GM18520 (cell line): ENCODE data around the gene DHX32.
"Not testable (repeated sequence)": the region's sequence is repeated elsewhere in the genome, so short reads cannot be mapped to it uniquely, and the experiment has no call there.

Source experiments
- ATAC-seq: cut with Tn5 transposase; IDR thresholded peaks from one replicate; pipeline ENCODE4 v1.9.1; 2021; ENCODE audit not compliant: unreplicated experiment

DHX32 gene, protein sequence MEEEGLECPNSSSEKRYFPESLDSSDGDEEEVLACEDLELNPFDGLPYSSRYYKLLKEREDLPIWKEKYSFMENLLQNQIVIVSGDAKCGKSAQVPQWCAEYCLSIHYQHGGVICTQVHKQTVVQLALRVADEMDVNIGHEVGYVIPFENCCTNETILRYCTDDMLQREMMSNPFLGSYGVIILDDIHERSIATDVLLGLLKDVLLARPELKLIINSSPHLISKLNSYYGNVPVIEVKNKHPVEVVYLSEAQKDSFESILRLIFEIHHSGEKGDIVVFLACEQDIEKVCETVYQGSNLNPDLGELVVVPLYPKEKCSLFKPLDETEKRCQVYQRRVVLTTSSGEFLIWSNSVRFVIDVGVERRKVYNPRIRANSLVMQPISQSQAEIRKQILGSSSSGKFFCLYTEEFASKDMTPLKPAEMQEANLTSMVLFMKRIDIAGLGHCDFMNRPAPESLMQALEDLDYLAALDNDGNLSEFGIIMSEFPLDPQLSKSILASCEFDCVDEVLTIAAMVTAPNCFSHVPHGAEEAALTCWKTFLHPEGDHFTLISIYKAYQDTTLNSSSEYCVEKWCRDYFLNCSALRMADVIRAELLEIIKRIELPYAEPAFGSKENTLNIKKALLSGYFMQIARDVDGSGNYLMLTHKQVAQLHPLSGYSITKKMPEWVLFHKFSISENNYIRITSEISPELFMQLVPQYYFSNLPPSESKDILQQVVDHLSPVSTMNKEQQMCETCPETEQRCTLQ

DNA sequence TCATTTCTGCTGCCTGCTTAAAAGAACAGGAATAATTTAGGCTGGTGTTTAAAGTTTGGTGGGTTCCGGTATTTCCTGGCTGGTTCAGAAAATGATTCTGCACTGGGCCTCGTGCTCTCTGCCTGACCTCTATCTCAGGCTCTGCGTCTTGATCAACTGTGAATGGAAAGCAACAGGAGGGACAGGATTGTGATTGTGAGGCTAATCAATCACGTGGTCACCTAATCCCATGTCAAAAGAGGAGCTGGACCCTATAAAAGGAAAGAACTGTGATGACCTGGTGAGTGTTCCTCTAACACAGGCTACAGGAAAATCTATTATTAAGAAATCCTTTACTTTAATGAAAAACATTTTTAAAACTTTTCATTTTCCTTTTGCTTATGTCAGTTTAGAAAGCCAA, at the start of gene DHX32:
DHX32 (minus strand) TSS at position 101 of the 400 bp plus-strand sequence. CDS start 468 bp downstream, outside the sequence.
- no peak for ATAC-seq

DNA sequence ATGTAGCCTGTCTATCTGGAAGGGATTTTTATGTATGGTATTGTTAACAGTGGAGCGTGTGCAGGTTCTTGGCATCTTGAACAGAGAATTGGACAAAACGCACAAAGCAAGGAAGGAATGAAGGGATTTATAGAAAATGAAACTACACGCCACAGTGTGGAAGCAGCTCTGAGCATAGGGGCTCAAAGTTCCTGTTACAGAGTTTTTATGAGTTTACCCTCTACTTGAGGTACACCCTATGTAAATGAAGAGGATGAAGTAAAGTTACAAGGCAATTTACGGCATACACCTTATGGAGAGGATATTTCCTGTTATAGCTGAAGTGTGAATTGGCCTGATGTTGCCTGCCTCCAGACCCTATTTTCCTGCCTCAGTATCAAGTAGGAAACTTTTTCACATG, 48.5 kb upstream of the DHX32 start:
- ATAC-seq, result no peak

DNA sequence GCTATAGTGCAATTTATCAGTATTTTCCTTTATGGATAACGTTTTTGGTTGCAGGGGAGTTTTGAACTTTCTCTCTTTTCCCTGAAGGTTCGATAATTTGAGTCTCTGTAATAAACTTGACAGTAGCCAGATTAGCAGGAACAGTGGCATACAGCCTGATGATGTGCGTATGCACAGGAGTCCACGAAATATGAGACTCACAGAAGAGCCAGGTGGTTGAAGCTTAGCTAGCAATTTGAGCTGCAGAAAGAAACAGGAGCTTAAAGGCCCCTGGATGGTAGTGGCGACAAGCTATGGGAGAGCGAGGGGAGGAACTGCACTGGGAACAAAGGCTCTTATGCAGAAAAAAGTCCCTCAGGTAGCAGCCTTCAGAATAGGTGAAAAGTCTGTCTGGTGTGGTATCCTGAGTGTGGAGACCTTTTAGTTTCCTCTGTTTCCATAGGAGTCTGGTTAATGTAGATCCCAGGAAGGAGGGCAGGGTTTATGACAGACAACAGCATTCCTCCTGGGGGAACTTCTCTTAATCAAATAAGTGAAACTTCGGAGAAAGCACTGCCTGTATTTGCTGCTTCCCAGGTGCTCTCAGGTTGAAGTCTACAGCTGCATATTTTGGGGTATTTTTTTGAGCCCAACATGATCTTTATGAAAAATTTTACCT, 48.0 kb upstream of the DHX32 start:
- ATAC-seq, result no peak

DNA sequence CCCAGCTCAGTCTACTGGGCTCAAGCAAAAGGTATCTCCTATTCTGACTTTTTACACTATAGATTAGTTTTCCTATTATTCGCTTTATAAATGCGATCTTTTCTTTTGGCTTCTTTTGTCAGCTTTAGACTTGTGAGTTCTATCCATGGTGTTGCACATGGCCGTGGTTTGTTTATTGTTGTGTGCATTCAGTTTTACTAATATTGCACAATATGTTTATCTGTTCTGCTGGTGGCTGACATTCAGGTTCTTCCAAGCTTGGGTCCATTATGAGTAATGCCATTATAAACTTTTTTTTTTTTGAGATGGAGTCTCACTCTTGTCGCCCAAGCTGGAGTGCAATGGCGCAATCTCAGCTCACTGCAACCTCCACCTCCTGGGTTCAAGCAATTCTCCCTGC, 46.2 kb upstream of the DHX32 start:
- not testable (repeated sequence) for ATAC-seq

DNA sequence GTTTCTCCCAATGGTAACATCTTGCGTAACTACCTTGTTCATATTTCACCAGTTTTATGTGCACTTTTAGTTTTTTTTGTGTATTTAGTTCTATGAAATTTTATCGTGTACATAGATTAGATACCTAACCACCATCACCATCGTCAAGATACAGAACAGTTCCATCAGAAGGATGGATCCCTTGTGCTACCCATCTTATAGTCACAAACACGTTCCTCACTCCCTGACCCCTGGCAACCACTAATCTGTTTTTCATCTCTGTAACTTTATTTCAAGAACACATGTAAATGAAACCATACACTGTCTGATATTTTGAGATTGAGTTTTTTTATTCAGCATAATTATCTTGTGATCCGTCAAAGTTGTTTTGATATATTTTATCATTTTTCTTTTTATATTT, 45.2 kb upstream of the DHX32 start:
- no peak for ATAC-seq

DNA sequence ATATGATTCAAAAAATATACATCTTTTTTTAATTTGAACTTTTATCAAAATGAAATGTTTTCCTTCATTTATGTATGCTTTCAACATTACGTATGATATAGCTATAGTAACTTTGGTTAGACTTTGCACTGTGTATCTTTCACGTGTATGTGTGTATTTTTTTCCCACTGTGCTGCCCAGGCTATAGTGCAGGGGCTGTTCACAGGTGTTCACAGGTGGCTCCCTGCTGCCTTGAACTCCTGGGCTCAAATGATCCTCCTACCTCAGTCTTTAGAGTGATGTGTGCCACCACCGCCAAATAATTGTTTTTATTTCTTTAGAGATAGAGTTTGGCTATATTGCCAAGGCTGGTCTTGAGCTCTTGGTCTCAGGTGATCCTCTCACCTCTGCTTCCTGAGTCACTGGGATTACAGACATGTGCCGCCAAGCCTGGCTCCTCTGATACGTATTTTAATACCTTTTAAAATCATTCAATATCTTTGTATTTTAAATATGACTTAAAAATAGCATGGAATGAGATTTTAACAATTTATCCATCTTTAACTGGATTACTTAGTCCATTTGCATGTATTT, 44.3 kb upstream of the DHX32 start:
- no peak for ATAC-seq

DNA sequence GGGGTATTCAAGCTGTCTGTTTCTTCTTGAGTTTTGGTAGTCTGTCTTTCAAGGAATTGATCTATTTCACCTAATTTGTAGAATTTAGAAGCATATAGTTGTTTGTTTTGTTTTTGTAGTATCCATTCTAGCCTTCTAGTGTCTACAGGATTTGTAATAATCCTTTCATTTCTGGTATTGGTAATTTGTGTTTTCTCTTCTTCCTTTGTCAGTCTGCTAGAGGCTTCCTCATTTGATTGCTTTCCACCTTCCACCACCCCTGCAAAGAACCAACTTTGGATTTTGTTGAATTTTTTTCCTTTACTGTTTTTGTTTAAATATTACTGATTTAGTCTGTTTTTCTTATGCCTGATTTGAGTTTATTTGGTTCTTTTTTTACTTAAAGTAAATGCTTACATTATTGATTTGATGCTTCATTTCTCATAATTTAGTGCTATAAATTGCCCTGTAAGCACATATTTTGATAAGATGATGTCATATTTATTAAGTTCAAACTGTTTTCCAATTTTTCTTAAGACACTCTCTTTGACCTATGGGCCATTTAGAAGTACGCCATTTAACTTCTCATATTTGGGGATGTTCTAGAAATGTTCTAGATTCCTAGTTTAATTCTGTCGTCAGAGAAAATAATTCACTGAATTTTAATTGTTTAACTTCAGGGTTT, 40.7 kb upstream of the DHX32 start:
- ATAC-seq, result not testable (repeated sequence)

DNA sequence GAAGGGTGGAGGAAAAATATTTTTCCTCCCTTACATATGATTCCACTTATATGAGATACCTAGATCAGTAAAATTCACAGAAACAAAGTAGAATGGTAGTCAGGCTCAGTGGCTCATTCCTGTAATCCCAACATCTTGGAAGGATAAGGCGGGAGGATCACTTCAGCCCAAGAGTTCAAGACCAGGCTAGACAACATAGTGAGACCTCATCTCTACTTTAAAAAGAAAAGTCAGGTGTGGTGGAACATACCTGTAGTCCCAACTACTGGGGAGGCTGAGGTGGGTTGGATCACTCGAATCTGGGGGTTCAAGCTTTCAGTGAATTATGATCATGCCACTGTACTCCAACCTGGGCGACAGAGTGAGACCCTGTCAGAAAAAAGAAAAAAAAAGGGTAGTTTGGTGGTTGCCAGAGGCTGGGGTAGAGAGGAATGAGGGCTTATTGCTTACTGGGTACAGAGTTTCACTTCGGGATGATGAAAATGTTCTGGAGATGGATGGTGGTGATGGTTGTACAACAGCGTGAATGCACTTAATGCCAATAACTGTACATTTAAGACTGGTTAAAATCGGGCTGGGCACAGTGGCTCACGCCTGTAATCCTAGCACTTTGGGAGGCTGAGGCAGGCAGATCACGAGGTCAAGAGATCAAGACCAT, 36.7 kb upstream of the DHX32 start:
- not testable (repeated sequence) for ATAC-seq

DNA sequence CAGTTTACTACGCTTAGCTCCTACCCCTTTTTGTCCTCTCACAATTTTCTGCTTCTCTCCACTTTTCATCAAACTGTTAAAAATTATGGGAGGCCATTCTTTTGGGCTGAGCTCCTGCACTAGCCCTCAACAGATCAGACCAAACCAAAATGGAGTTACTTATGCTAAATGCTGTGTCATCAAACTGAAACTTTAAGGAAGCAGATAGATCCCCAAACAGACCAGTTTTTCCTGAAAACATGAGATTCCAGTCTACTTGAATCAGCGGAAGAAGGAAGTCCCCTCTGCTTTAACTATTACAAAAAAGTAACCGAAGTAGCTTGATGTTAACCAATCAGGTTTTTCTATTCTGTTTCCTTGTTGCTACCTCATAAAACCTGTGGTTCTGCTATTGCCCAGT, 35.9 kb upstream of the DHX32 start:
- ATAC-seq, result no peak

DNA sequence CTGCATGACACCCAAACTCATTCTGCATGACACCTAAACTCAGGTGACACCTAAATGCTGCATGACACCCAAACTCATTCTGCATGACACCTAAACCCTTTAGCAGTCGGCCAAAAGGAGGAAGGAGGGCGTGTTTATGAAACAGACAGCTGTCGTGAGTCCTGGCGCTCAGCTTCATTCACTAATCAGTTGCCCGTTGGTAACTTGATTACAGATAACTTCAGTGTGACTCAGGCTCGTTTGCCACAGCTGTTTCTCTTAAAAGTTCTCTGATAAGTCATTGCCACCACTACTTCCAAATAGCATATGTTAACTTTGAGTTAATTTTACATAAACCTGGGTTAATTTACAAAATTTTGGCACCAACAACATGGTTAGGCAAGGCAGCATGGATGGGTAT, 32.2 kb upstream of the DHX32 start:
- ATAC-seq, result not testable (repeated sequence)

DNA sequence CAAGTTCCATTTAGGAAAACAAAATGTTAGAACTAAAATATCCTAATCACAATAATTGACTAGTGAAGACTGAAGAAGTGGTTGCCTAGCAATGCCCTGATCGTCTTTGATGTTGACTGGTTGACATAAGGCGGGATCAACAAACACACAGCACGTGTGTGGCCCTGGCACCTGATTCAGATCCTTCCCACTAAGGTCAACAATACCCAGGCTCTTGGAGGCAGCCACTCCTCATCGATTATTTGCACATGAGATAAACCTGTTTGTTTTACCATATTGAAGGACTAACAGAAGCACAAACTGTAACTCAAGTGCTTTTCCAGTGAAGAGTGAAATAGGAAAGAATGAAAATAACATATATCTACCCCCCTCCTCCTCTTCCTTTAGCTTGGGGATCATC, 30.9 kb upstream of the DHX32 start:
- no peak for ATAC-seq

DNA sequence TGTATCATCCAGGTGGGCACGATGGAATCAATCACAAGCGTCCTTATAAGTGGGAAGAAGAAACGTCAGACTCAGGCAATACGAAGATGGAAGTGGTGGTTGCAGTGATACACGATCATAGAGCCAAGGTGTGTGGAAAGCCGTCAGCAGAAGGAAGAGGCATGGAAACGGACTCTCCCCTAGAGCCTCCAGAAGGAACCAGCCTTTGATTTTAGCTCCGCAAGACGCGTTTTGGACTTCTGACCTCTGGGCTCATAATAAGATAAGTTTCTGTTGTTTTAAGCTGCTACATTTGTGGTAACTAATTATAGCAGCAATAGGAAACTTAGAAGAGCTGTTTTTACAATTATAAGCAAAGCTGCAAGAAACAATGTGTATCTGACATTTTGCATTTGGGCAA, 30.1 kb upstream of the DHX32 start:
- no peak for ATAC-seq

DNA sequence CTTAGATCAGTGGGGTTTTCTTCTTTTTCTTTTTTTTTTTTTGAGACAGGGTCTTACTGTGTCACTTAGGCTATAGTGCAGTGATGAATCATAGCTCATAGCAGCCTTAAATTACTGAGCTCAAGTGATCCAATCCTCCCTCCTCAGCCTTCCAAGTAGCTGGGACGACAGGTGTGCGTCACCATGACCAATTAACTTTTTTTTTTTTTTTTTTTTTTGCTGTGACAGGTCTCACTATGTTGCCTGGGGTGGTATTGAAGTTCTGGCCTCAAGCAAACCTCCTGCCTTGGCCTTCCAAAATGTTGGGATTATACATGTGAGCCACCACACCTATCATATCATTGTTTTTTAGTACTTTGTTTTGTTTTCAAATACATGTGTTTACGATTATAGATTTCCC, 28.4 kb upstream of the DHX32 start:
- ATAC-seq, result not testable (repeated sequence)

DNA sequence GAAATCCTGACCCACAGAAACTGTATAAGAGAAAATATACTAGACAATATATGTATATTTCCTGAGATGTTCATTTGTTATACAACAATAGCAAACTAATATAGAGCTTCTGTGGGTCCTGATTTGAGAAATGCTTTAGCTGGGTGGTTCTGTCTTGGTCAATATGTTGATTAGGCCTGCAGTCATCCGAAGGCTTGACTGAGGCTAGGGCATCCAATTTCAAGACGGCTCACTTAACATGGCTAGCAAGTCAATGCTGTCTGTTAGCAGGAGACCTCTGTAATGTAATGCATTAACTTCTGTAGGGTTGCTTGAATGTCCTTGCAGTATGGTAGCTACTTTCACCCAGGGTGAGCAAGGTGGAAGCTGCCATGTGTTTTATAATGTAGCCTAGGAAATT, 27.7 kb upstream of the DHX32 start:
- ATAC-seq, result not testable (repeated sequence)

DNA sequence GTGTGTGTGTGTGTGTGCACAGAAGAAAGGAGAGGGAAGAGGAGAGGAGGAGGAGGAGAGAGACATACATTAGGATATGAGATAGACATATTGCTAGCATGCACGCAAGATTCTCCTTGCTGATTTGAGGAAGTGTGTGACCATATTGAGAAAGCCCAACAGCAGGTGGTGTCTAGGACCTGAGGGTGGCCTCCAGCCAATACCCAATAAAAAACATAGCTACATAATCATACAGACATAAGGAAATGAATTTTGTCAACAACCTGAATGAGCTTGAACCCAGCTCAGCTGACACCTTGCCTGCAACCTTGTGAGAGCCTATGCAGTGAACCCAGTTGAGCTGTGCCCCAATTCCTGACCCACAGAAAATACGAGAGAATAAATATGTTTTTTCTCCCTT, 26.5 kb upstream of the DHX32 start:
- not testable (repeated sequence) for ATAC-seq

DNA sequence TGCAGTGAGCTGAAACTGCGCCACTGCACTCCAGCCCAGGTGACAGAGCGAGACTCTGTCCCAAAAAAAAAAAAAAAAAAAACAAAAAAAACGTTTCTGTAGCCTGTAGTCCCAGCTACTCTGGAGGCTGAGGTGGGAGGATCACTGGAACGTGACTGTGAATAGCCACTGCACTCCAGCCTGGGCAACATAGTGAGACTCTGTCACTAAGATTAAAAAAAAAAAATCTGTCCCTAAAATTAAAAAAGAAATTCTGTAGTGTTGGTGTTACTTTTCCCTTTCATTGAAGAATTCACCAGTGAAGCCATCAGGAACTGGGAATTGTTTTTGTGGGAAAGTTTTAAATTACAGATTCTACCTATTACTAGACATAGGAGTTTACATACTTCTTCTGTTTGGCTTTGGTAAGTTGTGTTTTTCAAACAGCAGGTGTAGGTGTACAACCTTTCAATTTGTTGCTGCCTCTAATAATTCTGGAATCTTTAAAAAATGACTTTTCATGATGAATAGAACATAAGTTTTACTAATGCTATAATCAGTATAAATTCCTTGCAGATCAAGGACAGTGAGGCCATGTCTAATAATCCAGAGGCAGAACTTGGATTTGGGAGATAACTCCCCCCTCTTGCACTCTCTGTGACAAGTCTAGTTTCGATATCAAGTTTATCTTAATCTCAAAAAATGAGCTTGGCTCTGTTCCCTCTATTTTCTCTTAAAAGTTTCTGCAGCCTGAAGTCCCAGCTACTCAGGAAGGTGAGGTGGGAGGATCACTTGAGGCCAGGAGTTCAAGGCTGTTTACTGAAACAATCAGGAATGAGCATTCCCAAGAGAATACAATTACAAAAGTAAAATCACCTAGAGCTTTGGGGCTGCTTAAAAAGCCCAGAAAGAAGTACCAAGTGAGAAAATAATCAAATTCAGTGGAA, 24.2 kb upstream of the DHX32 start:
- ATAC-seq, result not testable (repeated sequence)

DNA sequence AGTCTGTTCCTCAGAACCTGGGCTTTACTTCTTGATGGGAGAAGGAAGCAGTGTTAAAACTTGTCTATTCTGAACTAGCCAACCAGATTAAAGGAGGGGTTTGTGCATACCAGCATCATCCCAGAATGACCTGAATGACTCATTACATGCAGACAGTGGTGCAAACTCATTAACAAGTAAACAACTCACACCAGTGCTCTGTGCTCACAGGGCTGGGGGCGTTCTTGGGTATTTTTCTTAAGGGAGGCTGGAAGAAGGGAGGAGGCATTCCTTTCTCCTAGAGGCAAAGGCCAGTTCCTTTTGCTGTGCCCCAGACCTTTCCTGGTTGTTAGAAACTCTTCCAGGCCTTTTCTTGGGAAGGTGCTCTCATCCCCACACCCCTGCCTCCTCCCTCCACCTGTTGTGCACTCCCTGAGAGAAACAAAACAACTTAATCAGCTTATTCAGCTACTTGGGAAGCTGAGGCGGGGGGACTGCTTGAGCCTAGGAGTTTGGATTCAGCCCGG, 22.1 kb upstream of the DHX32 start:
- not testable (repeated sequence) for ATAC-seq

DNA sequence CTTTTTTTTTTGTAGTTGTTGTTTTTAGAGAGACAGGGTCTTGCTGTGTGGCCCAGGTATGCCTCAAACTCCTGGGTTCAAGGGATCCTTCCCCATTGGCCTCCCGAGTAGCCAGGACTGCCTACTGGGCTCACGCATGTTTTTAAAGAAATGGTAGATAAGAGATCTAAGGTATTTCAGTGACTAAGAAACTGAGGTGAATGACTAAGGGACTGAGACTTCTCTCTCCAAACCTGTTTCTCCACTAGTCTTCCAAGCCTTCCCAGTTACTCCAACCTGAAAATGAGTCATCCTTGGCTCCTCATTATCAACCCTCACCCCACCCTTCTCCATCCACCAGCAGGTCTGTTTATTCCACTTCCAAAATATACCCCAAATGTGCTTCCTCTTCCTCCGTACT, 19.9 kb upstream of the DHX32 start:
- not testable (repeated sequence) for ATAC-seq

DNA sequence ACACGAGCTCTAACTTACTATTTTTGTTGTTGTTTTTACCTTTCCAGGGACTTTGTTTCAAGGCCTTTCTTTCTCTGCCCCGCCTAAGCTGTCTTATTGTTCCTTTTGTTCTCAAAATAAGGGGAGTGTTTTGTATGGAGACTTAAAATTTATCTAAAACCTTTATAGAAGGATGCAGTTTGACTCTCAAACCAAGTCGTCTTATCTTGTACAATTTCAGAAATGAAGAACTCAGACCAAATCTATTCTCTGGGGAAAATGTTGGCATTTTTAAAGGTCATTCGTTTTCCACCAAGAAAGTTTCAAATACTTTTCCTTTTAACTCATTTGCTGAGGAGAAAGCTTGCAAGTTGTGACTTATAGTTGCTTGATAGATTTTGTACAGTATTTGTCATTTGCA, 16.2 kb upstream of the DHX32 start:
- ATAC-seq, result not testable (repeated sequence)
